GM19099 (cell line): ENCODE measurements around the gene CACNA1C.

Source experiments
- POLR2A ChIP-seq: IDR thresholded peaks from 3 replicates; pipeline ENCODE4 v1.6.1; 2011; ENCODE audit warnings: low read depth; ENCODE audit not compliant: insufficient read length; ENCODE audit errors: extremely low read depth

Gene CACNA1C

DNA sequence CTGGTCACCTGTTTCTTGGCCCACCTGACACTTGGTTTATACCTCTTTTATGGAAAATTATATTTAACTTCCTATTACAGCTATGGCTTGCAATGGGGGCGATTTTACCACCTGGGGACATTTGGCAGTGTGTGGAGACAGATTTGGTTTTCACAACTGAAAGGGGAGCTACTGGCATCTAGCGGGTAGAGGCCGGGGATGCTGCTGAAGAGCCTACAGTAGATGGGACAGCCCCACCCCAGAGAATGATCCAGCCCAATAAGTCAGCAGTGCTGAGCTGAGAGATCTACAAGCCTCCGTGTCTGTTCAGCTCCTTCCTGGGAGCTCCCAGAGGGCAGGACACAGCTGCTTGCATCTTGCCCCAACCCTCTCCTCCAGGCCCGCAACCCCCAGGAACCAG, 302.8 kb downstream of the CACNA1C start:
- no peak for TF ChIP-seq POLR2A

DNA sequence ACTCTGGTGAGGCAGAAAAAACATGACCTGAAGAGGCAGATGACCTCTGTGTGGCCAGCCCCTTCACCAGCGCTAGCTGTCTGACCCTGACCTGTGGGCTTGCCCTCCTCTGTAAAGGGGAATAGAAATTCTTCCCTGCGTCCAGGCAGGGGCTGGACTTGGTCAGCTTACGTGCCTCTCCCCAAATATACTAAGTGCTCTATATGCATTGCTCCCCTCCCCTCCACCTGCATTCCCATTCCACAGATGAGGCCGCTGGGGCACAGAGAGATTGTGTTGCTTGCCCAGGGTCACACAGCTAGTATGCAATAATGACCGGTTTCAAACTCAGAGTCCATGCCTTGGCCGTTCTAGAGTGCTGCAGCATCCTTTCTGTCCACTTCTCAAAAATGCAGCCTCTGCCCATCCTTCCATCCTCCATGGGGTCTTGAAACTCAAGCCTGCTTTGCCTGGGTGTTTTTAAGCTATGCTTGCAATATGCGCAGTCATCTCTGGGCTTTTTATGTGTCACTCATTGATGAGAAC, 303.9 kb downstream of the CACNA1C start:
- no peak for TF ChIP-seq POLR2A

DNA sequence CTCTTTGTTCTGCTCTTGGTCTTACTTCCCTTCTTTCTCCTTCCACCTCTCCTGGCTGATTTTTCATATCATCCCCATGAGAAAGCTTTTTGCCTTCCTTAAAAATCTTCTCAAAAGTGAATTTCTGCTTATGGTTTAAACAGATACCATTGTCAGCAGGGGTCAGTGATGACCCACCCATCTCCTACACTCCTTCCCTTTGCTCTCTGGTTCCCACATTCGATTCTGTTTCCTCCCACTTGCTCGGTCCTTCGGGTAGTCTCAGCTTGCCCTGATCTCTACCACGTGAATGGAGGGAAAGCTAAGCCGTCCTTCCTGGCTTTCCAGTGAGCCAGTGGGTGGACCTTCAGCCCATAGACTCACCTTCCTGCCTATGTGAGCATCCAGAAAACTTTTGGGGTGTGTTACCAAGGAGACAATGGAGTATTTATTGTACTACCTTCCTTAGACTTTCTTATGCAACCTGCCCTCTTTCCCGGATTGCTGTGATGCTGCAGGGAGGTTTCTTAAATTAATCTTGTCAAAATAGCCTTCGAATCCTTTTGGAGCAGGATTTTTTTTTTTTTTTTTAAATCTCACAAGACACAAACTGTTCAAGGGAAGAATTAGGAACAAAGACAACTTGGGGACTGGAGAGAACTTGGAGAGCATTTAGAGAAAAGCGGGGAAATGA, 306.3 kb downstream of the CACNA1C start:
- no peak for TF ChIP-seq POLR2A

DNA sequence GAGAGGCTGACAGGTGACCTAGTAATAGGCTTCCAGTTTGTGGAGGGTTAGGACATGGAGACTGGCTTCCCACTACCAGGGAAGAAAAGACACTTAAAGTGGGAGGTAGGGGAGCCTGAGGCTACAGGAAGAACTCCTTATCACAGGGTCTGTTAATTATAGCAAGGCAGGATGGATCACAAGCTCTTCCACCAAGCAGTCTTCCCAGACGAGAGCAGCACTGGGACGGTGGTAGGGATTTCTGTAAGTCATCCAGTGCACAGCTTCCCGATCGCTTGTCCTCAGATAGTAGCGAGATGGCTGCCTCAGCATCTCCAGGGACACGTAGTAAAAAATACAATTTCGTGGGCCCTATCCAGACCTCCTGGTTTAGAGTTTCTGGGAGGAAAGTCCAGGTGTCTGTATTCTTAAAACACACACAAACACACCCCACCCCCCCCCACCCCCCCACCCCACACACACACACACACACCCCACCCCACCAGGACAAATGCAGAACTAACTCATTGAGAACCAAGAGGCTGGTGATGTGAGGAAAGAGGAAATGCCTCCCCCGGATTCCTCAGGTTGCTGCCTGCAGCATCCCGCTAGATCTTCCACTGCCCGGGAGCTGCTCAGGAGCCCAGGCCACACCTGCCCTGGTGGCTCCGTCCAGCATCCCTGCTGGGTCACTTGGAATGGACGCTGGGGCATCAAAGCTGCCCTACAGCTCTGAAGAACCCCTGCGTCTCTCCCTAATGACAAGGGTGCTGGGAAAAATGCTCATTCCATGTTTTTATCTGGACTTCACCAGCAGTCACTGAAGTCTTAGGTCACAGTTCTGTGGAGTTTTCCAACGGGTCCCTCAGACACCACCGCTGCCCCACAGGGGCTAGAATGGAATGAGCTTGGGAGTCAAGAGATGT, 307.2 kb downstream of the CACNA1C start:
- no peak for TF ChIP-seq POLR2A

DNA sequence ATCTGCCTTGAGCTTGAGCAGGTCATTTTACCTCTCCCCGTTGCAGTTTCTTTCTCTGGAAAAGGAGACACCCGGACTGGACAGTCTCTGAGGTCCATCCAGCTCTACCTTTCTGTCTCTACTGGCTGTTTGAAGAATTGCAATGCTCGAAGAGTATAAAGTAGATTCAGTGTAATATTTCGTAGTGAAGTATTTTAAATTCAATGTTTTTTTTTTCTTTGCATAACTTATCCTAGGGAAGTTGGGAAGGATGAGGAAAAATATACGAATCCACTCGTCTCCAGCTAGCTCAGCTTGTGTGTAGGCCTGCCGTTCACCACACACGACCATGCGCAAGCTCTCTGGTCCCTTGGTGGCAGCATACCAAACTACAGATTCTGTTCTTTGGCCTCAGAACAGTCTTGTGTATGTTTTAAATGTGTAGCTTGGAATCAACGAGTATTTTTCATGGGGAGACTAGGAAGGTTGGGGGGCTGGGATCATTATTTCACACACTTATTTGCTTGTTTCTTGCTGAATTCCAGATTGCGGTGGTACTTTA, 307.9 kb downstream of the CACNA1C start:
- no peak for TF ChIP-seq POLR2A

DNA sequence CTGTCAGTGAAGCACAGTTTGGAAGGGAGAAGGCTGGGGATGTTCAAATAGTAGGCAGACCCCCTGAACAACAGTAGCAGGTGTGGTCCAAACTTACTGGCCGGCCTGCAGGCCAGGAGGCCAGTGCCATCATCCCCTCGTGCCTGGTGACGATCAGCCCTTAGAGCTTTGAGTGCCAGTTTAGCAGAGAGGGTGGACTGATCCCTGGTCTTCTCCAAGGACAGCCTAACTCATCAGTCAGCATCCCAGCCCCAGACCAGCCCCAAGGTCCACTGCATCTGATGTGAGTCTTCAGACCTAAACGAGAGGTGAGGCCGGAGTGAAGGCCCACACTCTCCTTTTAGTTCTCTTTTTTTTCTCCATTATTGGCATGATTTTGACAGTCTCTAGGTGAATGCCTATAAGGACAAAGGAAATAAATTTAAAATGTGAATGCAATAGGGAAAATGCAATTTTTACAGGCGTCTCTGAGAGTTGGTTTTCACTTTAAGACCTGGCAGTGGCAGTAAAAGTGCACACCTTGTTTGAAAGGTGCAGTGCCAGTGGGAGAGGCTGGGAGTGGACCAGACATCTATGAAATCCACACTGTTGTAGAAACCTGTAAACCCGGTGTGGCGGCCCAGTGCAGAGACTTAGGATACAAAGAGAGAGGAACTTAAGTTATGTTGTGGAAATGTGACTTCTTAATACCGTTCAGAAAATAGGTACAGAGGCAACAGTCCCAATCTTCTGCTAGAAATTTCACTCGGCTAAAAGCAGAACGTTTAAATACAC, 311.2 kb downstream of the CACNA1C start:
- no peak for TF ChIP-seq POLR2A

DNA sequence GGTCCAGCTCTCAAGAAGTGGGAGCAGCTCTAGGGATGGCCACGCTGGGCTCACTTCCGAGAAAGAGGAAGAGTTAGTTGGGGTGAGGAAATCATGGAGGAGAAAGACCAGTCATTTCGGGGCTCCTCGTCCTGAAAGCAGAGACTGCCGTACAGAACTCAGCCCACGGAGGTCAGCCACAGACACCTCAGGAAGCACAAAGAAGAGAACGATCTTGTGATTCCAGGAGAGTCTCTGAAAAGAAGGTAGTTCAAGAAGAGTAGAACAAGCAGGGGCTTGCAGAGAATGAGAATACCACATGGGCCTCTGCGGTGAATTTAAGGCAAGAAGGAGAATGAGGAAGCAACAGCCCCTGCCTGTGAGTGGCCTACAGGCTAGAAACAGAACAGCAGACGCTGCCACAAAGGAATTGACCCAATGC, 311.9 kb downstream of the CACNA1C start:
- TF ChIP-seq POLR2A = no peak

DNA sequence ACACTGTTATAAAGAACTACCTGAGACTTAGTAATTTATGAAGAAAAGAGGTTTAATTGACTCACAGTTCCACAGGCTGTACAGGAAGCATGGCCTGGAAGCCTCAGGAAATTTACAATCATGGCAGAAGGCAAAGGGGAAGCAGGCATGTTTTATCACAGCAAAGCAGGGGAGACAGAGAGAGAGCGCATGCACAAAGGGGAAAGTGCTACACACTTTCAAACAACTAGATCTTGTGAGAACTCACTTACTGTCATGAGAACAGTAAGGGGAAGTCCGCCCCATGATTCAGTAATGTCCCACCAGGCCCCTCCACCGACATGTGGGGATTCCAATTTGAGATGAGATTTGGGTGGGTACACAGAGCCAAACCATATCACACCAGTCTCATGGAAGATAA, 313.9 kb downstream of the CACNA1C start:
- TF ChIP-seq POLR2A = no peak

DNA sequence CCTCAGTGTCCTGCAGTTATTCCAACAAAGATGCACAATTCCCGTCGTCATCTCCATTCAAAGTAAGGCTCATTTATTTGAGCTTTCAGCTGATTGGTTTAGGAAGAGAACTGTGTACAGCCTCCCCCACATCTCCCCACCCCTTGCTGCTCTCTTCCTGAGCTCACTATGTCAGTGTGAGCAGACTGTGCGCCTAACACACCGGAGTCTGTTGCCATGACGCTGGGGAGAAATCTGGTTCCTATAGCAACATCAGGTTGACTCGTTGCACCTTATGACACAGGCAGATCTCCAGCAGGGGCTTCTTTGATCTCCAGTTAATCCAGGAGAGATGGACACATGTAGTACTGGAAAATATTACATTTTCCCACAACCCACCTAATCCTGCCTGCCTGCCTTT, 319.4 kb downstream of the CACNA1C start:
- TF ChIP-seq POLR2A = no peak

DNA sequence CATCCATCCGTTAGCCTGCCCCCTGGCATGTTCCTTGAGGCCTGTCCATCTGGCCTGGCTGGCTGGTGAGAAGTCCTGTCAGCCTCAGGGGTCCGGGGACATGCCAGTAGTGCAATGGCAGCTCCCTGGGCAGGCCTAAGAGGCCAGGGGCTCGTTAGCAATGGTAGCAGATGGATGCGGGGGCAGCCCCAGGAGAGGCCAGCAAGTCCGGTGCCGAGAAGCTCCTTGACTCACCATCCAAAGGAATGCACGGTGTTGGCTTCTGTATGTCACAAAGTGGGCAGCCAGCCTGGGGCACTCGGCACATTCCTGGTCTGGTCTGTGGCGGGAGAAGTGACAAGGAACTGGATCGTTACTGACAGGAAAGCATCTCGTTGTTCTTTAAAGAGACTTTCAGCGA, 319.9 kb downstream of the CACNA1C start:
- TF ChIP-seq POLR2A = no peak

DNA sequence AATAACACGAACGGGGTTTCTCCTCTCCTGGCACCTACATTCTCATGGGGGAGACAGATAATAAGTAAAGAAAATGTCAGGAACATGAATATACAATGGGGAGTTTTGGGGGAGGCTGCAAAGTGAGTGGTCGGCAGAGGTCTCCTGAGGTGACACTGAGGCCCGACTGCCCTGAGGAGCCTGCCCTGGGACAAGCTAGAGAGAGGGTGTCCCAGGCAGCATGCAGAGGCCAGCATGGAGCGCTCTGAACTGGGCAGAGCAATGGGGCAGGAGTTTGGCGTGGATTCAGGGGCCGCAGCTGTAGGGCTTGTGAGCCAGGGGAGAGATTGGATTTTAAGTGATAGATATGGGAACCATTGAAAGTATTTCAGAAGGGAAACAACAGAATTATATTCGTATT, 320.5 kb downstream of the CACNA1C start:
- no peak for TF ChIP-seq POLR2A

DNA sequence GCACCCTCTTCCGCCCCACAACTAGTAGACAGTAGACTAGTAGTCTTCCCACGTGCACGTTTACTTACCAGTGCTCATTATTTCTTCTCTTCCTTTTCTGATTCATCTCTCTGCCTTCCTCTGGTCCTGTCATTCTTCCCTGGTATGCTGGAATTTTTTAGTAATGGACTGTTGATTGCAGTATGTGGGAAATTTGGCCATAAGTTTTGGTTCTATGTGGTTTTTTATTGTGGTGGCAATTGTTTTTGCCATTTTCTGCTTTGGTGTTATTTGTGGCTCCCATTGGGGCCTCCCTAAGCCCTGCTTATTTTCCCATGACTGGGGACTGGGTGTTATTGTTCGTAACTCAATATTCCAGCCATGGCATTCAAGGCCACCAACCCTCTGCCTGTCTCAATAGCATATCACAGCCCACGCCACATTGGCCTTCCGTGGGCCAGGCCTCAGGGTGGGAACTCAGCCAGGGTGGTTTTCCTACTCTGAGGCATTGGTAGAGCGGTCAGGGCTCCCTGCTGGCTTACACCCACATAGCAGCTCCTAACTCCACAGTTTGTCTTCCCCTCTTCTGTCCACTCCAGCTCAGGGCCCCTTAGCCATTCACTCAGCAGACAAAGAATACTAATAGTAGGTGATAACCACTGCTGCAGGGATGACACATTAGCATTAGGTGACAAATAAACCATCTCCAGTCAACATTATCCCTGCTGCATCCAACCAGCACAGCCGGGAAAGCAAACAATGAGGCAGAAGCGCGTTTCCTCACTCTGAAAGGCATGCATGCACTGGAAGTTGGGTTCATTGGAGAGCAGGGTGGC, 321.5 kb downstream of the CACNA1C start:
- no peak for TF ChIP-seq POLR2A

DNA sequence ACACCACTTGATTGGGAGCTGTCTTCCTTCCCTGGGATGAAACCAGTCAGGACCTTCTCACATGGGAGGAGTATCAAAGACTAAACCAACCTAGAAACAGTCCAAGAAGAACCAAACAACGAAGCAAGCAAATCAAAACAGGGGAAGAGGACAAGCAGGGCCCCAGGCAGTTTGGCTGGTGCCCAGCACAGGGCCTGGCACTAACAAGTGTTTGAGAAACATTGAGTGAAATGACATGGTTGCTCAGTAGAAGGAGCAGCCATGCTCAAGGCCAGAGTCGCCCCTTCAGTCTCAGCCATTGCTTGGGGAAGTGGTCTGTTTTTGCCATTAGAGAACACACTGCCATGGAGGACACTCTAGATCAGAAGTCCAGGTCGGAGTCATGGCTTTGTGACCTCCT, 323.1 kb downstream of the CACNA1C start:
- no peak for TF ChIP-seq POLR2A
